GM18505 (cell line): ENCODE measurements around the gene HSPB1.

ENCODE experiments used
- ATAC-seq: cut with Tn5 transposase; IDR thresholded peaks from one replicate; pipeline ENCODE4 v1.9.1; 2021; ENCODE audit not compliant: unreplicated experiment
- POLR2A ChIP-seq: IDR thresholded peaks from 4 replicates; pipeline ENCODE4 v1.6.1; 2011; ENCODE audit warnings: borderline replicate concordance; ENCODE audit not compliant: insufficient read depth, insufficient read length; ENCODE audit errors: extremely low read depth

Gene HSPB1

GRCh38 chr7:76340617-76341131, 38.2 kb downstream of the HSPB1 start:
- no peak for TF ChIP-seq POLR2A
- ATAC-seq, result no peak

DNA sequence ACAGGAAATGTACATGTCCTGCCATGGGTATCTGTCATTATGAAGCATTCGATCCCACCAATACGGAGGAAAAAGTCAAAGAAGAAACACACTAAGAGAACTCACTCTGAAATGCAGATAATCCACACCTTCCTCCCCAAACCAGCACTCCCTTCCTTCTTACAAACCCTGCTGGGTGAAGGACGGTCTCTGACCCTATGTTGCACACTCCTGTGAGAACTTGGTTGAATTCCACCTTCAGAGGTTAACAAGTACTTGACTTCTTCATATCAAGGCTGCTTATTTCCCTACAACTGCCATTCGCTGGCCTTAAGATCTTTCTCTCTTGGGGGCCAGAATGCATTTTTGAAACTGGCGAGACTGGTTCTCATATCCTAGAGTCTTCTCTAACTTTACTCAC, 39.7 kb downstream of the HSPB1 start:
- ATAC-seq, result no peak
- no peak for TF ChIP-seq POLR2A

DNA sequence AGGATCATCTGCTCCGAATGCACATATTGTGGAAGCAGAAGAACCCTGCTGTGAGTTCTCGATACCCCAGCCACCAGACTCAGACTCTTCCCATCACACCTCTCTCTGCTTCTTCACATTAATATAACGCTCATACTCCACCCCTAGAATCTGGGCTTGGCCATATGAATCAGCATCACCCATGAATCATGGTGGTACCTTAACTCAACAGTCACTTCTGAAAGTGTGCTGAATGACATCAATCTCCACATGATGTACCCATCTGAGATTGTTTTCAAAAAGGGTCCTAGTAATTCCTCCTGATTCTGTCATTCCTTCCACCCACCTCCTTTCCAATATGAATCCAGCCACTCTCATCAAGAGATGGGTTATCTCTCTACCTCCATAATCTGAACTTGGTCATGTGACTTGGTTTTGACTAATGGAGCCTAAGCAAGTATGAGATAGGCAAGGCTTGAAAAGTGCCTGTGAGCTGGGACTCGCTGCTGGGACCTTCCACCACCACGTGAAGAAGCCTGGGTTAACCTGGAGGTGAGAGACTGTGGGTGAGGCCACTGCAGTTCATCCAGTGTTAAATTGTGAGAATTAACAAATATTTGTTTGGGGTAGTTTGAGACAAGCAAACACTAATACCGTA, 40.9 kb downstream of the HSPB1 start:
- no peak for ATAC-seq
- TF ChIP-seq POLR2A, result no peak

GRCh38 chr7:76343931-76344321, 41.5 kb downstream of the HSPB1 start:
- ATAC-seq, result no peak
- no peak for TF ChIP-seq POLR2A

DNA sequence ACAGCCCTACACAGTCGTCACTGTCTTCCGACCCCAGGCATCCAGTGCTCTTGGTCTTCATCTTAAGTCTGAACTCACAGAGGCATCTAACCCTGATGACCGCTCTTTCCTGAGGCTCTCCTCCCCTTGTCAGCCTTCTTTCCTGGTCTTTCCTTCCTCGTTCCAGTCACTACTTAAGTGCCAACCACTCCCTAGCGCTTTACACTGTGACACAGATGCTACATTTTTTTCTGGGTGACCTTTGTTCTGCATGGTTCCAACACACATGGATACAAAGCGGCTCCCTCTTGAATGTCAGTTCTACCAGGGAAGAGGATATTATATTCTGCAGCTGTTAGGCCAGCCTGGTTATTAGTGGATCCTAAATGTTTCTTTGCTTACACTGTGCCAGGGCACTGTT, 43.6 kb downstream of the HSPB1 start:
- ATAC-seq, result no peak
- TF ChIP-seq POLR2A, result no peak

- TF ChIP-seq POLR2A, result no peak
- ATAC-seq, result no peak
Measured at GRCh38 chr7:76346778-76347177, 44.3 kb downstream of the HSPB1 start.

DNA sequence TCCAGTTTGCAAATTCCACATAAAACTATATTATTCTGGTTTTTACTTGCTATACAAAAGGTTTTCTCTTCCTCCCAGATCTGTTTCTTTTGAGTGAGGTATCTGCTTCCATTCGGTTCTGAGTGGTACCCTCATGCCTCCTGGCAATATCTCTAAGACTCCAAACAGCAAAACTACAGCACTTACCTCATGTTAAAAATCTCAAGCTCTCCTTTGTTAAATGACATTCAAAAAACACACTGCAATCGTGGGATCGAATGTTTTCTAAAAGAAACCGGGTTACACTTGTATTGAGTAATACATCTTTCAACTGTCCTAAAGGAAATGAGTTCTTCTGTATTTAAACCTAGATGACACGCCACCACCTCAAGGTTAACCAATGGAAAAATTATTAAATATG, 45.2 kb downstream of the HSPB1 start:
- ATAC-seq, result no peak
- TF ChIP-seq POLR2A, result no peak

- TF ChIP-seq POLR2A, result no peak
- no peak for ATAC-seq
Measured at GRCh38 chr7:76349313-76349885, 46.9 kb downstream of the HSPB1 start.

- TF ChIP-seq POLR2A, result no peak
- ATAC-seq, result no peak
Measured at GRCh38 chr7:76351372-76351771, 48.9 kb downstream of the HSPB1 start.

DNA sequence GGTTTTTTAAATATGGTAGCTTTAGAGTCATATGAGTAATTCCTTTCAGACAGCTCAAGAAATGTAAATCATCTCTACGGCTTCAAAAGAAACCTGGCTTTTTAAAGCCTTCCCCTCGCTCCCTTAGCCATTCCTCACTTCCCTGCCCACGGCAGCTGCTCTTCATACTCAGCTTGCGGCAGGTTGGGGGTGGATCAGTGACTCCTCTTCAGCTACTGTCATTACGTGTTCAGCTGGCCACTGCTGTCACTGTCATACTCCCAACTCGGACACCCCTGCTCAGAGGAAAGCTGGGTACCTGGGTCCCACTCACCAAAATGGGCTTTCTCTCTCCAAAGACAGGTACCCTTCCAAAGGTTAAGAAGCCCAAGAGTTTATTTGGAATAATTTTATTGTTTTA, 49.7 kb downstream of the HSPB1 start:
- TF ChIP-seq POLR2A, result no peak
- ATAC-seq, result no peak

DNA sequence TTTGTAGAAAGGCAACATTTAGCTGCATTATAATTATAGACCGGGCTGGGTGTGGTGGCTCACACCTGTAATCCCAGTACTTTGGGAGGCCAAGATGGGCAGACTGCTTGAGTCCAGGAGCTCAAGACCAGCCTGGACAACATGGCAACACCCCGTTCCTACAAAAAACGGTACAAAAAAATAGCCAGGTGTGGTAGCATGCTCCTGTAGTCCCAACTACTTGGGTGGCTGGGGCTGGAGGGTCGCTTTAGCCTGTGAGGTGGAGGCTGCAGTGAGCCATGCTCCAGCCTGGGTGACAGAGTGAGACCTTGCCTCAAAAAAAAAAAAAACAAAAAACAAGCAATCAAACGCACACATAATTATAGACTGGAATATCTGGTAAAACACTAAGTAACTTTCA, 51.3 kb downstream of the HSPB1 start:
- no peak for ATAC-seq
- TF ChIP-seq POLR2A, result no peak
